HL-60 (cell line): ENCODE data around the gene SYCE3.

ENCODE experiments used
- CTCF ChIP-seq: IDR thresholded peaks from one replicate; pipeline ENCODE4 v1.5.1; 2011; ENCODE audit warnings: low read length, control low read depth, inconsistent platforms; ENCODE audit not compliant: insufficient read depth
- GABPA ChIP-seq: IDR thresholded peaks from 2 replicates; pipeline ENCODE4 v1.6.1; 2012; ENCODE audit warnings: low read depth
- POLR2AphosphoS5 ChIP-seq: IDR thresholded peaks from 2 replicates; pipeline ENCODE4 v1.6.1; 2012; ENCODE audit warnings: low read depth
- REST ChIP-seq: IDR thresholded peaks from 2 replicates; pipeline ENCODE4 v1.6.1; 2012; ENCODE audit warnings: low read depth; ENCODE audit not compliant: insufficient replicate concordance
- SPI1 ChIP-seq: IDR thresholded peaks from 2 replicates; pipeline ENCODE4 v1.6.1; 2012; ENCODE audit warnings: low read depth, mild to moderate bottlenecking, borderline replicate concordance

GRCh38 chr22:50522806-50523438, 39.8 kb downstream of the SYCE3 start:
- TF ChIP-seq POLR2AphosphoS5 (peak; percentile 13; the same call in 1 of the 2 replicates), CTCF (no peak), GABPA (no peak), REST (no peak), SPI1 (no peak)
